NCI-H345 treated with DMSO at 0.1 percent for 48 hours (cell line): Measurements from ENCODE around the gene ZNF611.
"Not testable (repeated sequence)": the region's sequence is repeated elsewhere in the genome, so short reads cannot be mapped to it uniquely, and the experiment has no call there.

Experiments
- DNase-seq: peaks from one replicate; lab custom pipeline; 2025; ENCODE audit not compliant: unreplicated experiment; lab: John Stamatoyannopoulos, UW

ZNF611 gene

DNA sequence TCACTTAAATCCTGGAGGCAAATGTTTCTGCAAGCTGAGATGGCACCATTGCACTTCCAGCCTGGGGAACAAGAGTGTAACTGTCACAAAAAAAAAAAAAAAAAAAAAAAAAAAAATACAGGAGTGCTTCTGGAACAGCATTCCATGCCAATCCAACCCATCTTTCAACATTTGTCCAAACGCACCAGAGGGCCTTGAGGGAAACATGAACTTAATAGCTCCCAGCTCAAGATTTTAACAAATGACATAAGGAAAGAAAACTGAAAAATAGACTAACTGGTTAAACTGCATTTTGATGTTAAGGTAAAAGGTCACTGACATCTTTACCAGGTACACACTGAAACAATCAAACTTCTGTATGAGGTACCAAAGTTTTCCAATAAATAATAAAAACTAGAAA is 49.0 kb downstream of the ZNF611 start:
- DNase-seq = no peak

DNA sequence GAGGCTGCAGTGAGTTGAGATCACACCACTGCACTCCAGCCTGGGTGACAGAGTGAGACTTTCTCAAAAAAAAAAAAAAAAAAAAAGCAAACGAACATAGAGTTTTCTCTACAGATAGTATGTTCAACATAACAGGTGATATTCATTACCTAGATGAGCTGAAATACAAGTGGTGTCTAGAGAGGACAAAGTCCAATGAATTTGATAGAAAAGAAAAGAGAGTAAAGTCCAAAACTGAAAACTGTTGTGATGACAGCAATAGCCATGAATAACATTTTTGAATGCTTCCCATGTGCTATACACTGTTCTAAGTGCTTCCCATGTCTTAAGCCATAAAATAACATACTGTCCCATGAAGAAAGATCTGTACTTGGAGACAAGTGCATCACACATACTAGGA is 53.6 kb downstream of the ZNF611 start:
- DNase-seq = not testable (repeated sequence)

DNA sequence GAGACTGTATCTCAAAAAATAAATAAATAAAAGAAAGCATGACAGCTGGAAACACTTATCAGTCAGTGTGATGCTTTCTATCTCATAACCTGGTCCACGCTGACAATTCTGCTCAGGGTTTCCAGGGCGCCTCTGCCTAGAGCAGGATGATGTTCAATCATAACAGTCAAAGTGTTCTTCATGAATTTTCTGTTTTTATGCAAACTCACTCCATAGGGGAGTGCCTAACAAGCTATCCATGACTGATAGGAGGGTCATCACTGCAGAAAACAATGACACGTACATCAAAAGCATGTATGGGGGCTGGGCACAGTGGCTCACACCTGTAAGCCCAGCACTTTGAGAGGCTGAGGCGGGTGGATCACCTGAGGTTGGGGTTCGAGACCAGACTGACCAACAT is 55.2 kb downstream of the ZNF611 start:
- DNase-seq = no peak

GRCh38 chr19:52675239-52675638 is 59.6 kb downstream of the ZNF611 start:
- DNase-seq = not testable (repeated sequence)

DNA sequence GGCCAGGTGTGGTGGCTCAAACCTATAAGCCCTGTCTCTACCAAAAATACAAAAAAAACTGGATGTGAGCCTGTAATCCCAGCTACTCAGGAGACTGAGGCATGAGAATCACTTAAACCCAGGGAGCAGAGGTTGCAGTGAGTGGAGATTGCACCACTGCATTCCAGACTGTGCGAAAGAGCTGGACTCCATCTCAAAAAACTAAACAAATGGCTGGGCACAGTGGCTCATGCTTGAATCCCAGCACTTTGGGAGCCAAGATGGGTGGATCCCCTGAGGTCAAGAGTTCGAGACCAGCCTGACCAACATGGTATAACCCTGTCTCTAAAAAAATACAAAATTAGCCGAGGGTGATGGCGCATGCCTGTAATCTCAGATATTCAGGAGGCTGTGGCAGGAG is 61.8 kb downstream of the ZNF611 start:
- DNase-seq = no peak

GRCh38 chr19:52670046-52670445 is 64.8 kb downstream of the ZNF611 start:
- no peak for DNase-seq

- DNase-seq = no peak
These were observed 65.3 kb downstream of the ZNF611 start for GRCh38 chr19:52669586-52669985.

- no peak for DNase-seq
These were observed 66.9 kb downstream of the ZNF611 start for GRCh38 chr19:52667972-52668371.

GRCh38 chr19:52666506-52666905 is 68.3 kb downstream of the ZNF611 start:
- no peak for DNase-seq

GRCh38 chr19:52665529-52665928 is 69.3 kb downstream of the ZNF611 start:
- DNase-seq = no peak

- no peak for DNase-seq
These were observed 69.8 kb downstream of the ZNF611 start for GRCh38 chr19:52665027-52665426.

DNA sequence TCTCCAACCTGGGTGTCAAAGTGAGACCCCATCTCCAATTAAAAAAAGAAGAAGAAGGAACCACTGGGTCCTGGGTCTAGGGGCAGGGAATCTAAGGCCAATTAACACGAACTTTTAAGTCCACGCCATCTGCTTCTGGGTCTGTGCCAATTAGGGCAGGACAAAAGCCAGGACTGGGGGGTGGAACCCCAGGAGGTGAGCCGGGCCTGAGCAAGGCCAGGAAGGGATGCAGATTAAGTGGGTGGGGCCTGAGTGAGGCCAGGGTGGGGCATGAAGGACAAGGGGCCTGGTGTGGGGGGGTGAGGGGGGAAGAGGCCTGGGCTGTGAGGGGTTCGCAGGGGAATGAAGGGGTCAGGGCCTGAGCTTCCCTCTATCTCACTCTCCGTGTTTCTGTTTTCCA is 70.4 kb downstream of the ZNF611 start:
- DNase-seq = no peak

DNA sequence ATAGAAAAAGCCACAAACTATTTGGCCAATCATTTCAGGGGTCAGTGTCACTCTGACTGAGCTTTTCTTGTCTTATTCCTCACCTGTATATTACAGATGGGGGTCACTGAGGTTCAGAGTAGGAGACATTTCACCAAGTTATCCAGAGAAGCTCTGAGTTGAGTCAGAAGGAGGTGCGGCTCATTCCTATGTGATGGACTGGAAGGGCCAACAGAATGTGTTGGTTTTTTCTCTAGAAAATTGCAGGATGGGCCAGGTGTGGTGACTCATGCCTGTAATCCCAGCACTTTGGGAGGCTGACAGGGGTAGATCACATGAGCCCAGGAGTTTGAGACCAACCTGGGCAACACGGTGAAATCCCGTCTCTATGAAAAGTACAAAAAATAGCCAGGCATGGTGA is 72.2 kb downstream of the ZNF611 start:
- no peak for DNase-seq

- DNase-seq = no peak
These were observed 73.9 kb downstream of the ZNF611 start for GRCh38 chr19:52660981-52661380.

GRCh38 chr19:52659013-52659412 is 75.8 kb downstream of the ZNF611 start:
- DNase-seq = no peak

- DNase-seq = no peak
These were observed 76.2 kb downstream of the ZNF611 start for GRCh38 chr19:52658595-52658994.

DNA sequence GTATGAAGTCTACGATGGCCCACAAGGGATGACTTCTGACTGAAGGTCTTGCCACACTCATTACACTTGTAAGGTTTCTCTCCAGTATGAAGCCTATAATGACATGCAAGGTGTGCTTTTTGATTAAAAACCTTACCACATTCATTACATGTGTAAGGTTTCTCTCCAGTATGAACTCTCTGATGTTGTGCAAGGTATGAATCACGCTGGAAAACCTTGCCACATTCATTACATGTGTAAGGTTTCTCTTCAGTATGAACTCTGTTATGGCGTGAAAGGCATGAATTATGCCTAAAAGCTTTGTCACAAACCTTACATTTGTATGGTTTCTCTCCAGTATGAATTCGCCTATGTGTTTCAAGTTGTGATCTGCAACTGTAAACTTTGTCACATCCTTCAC is 81.7 kb downstream of the ZNF611 start:
- DNase-seq = no peak
